Right atrium auricular region (tissue), 2 donors: ENCODE results near the gene RIPOR3. TPM values are rescaled to one million over a fixed set of nuclear protein-coding genes. Genes with fewer than 3 reads are reported as not detected.

Experiments used
- DNase-seq: peaks from one replicate; pipeline ENCODE4 v3.0.0-alpha.2; 2019; ENCODE audit warnings: low spot score
- H3K27ac ChIP-seq, 2 donors: fragments of 200-600 bp; sonication (generic); 1 replicate in 1 of 2; 2 replicates in 1 of 2; pipeline ENCODE4 v1.5.1; 2016 to 2019
- H3K27me3 ChIP-seq, 2 donors: fragments of 200-600 bp; sonication (generic); one replicate each; pipeline versions ENCODE4 v1.5.1 to v1.6.0; 2017 to 2019
- H3K36me3 ChIP-seq: fragments of 200-600 bp; sonication (generic); one replicate; pipeline ENCODE4 v1.5.1; 2016
- H3K4me1 ChIP-seq, 2 donors: fragments of 200-600 bp; sonication (generic); one replicate each; pipeline versions ENCODE4 v1.5.1 to v1.6.0; 2017 to 2019
- H3K4me3 ChIP-seq, 2 donors: fragments of 200-600 bp; sonication (generic); 1 replicate in 1 of 2; 2 replicates in 1 of 2; pipeline ENCODE4 v1.5.1; 2017 to 2019; ENCODE audit warnings: mild to moderate bottlenecking in 1 of 2, moderate library complexity in 1 of 2
- H3K9me3 ChIP-seq, 2 donors: fragments of 200-600 bp; sonication (generic); one replicate each; pipeline ENCODE4 v1.5.1; 2019
- CTCF ChIP-seq, 2 donors: fragments of 200-600 bp; sonication (generic); IDR thresholded peaks; one replicate each; pipeline ENCODE4 v1.5.1; 2019; ENCODE audit warnings: antibody characterized with exemption in 2 of 2
- total RNA-seq, 2 donors: library from RNA; depleted of rRNA; stranded (reverse); fragments of >200 nt; gene quantifications; one replicate each; pipeline ENCODE4 v1.1.0, GENCODE V29; 2016

Gene RIPOR3
- total RNA-seq, 2 donors from 2014 or later: 2.9 to 4.7 TPM

- Histone ChIP-seq H3K36me3 (no peaks in the 10 kb centered on the region), H3K27ac (peak overlapping the region; percentile 12 to 61), H3K4me3 (no peak overlapping the region), H3K27me3 (no peaks in the 10 kb centered on the region), H3K4me1 (peaks cover 0 to 48% of the 10 kb centered on the region in 2 donors), H3K9me3 (no peaks in the 10 kb centered on the region)
- TF ChIP-seq CTCF (IDR thresholded peaks at IDR 0.05): peak in 1 of 2 donors; percentile 20
- no peak for DNase-seq
These were observed 28.1 kb downstream of the RIPOR3 start for GRCh38 chr20:50663095-50663821.

- no peak overlapping the region for H3K4me3 ChIP-seq
- H3K36me3 ChIP-seq: no peaks in the 10 kb centered on the region
- H3K27me3 ChIP-seq: no peaks in the 10 kb centered on the region
- peak overlapping the region; percentile 49 to 61 for H3K27ac ChIP-seq
- H3K9me3 ChIP-seq: no peaks in the 10 kb centered on the region
- TF ChIP-seq CTCF (IDR thresholded peaks at IDR 0.05): no peak
- H3K4me1 ChIP-seq: peaks cover 0 to 65% of the 10 kb centered on the region in 2 donors
- no peak for DNase-seq
These were observed 31.2 kb downstream of the RIPOR3 start for GRCh38 chr20:50659975-50660670.

- TF ChIP-seq CTCF (IDR thresholded peaks at IDR 0.05): peak in 1 of 2 donors; percentile 47
- H3K27ac ChIP-seq: peak overlapping the region; percentile 49 to 54
- no peaks in the 10 kb centered on the region for H3K36me3 ChIP-seq
- H3K9me3 ChIP-seq: no peaks in the 10 kb centered on the region
- no peak for DNase-seq
- H3K4me3 ChIP-seq: no peak overlapping the region
- H3K4me1 ChIP-seq: peaks cover 0 to 72% of the 10 kb centered on the region in 2 donors
- no peaks in the 10 kb centered on the region for H3K27me3 ChIP-seq
These were observed 32.5 kb downstream of the RIPOR3 start for GRCh38 chr20:50658804-50659380.

- no peaks in the 10 kb centered on the region for H3K9me3 ChIP-seq
- no peak for TF ChIP-seq CTCF (IDR thresholded peaks at IDR 0.05)
- no peaks in the 10 kb centered on the region for H3K36me3 ChIP-seq
- peaks cover 0 to 45% of the 10 kb centered on the region in 2 donors for H3K4me1 ChIP-seq
- peak; percentile 83 for DNase-seq
- peak overlapping the region in 1 of 2 donors; percentile 3 for H3K4me3 ChIP-seq
- no peaks in the 10 kb centered on the region for H3K27me3 ChIP-seq
- peak overlapping the region; percentile 70 to 81 for H3K27ac ChIP-seq
These were observed 35.9 kb downstream of the RIPOR3 start for GRCh38 chr20:50655311-50655880.

GRCh38 chr20:50654904-50655303, 36.4 kb downstream of the RIPOR3 start:
- no peaks in the 10 kb centered on the region for H3K9me3 ChIP-seq
- no peaks in the 10 kb centered on the region for H3K36me3 ChIP-seq
- H3K27ac ChIP-seq: peak overlapping the region; percentile 70 to 81
- peaks cover 0 to 40% of the 10 kb centered on the region in 2 donors for H3K4me1 ChIP-seq
- H3K4me3 ChIP-seq: no peak overlapping the region
- no peak for DNase-seq
- H3K27me3 ChIP-seq: no peaks in the 10 kb centered on the region
- no peak for TF ChIP-seq CTCF (IDR thresholded peaks at IDR 0.05)
